ENCODE measurements around the gene CFL1.

GRCh38 chr11:65862191-65862735 is 4.3 kb upstream of the CFL1 start:
- TF ChIP-seq CTCF (IDR thresholded peaks at IDR 0.05; ENCODE audit: low read length), result no peak
- no peak for TF ChIP-seq EZH2 (optimal IDR thresholded peaks at IDR 0.05; ENCODE audit: low read depth, low read length)
- no peak for TF ChIP-seq EZH2phosphoT487 (IDR thresholded peaks at IDR 0.05; ENCODE audit: low read length)

Data from MM.1S (cell line).